SK-N-MC (cell line): ENCODE data around the gene GNAO1.

Experiments
- EZH2 ChIP-seq: fragments of 200-600 bp; sonication (generic); IDR thresholded peaks from one replicate; pipeline ENCODE4 v1.6.1; 2017; ENCODE audit warnings: antibody characterized with exemption
- FOXP2 ChIP-seq: optimal IDR thresholded peaks from 2 replicates; pipeline ENCODE3; 2011; ENCODE audit warnings: mild to moderate bottlenecking, moderate library complexity; ENCODE audit not compliant: insufficient read depth; ENCODE audit errors: extremely low read length, control extremely low read depth
- POLR2AphosphoS5 ChIP-seq: IDR thresholded peaks from 2 replicates; pipeline ENCODE4 v1.6.1; 2012; ENCODE audit warnings: mild to moderate bottlenecking, low read depth, low read length, borderline replicate concordance

- no peak for TF ChIP-seq EZH2
- no peak for TF ChIP-seq POLR2AphosphoS5
- no peak for TF ChIP-seq FOXP2
These were observed 29.6 kb upstream of the GNAO1 start for GRCh38 chr16:56161658-56162057.
